Epithelial cell of prostate (primary cell): ENCODE data around the gene PLCH1.

ENCODE experiments used
- DNase-seq: peaks from one replicate; pipeline ENCODE4 v3.0.0-alpha.2; 2011; ENCODE audit warnings: low read depth, low spot score
- H3K27ac ChIP-seq: fragments of 450-650 bp; 2 replicates; pipeline ENCODE4 v1.5.1; 2017; ENCODE audit warnings: mild to moderate bottlenecking

PLCH1 gene

DNA sequence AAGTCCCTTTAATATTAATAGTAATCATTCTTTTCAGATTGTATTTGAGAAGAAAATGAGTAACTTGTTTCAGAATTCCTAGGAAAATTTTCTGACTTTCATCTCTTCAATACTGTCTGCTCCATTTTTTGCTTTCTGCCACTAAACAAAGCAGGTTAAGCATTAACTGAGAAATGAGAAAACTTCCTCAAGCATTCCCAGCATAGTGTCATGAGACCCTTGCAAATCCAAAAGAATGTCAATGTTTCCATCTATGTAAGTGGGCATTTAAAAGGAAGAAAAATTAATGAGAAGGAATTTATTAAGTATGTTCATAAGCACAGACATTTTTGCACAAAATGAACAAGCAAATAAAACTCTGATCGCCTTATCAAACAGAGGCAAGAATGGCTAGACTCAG is 303.4 kb downstream of the PLCH1 start:
- no peak overlapping the region for H3K27ac ChIP-seq
- no peak for DNase-seq

DNA sequence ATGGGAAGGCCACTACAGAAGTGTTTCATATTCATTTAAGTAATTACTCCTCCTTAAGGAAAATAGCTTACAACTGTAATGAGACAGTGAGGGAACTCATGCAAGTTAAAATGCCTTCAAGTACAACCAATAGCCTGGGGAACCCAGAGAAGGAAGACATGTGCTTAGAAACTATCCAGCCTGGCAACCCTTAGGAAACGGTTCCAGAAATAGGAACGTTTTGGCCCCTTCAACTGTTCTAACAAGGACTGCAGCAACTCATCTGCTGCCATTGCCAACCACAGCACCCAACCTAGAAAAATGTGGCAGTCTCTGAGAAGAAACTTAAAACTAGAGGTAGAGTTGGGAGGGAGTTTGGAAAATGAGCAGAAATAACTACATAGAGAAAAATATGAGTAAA is 303.8 kb downstream of the PLCH1 start:
- DNase-seq, result no peak
- H3K27ac ChIP-seq, result no peak overlapping the region

DNA sequence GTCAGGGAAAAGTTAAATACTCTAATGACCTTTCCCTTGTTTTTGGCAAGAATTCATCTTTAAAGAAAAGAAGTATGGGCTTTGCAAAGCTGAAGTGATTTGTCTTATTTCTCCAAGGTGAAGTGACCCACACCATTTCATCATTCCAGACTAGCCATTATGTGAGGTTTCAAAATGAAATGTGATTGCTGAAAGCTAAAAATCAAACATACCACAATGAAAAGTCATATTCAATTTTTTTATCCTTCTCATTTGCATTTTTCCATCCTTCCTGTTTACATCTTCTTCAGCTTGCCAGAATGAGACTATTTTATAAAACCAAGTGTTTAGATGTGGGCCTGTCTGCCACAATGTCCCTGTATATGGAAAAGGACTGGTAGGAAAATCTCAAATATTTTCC is 309.1 kb downstream of the PLCH1 start:
- no peak for DNase-seq
- no peak overlapping the region for H3K27ac ChIP-seq

DNA sequence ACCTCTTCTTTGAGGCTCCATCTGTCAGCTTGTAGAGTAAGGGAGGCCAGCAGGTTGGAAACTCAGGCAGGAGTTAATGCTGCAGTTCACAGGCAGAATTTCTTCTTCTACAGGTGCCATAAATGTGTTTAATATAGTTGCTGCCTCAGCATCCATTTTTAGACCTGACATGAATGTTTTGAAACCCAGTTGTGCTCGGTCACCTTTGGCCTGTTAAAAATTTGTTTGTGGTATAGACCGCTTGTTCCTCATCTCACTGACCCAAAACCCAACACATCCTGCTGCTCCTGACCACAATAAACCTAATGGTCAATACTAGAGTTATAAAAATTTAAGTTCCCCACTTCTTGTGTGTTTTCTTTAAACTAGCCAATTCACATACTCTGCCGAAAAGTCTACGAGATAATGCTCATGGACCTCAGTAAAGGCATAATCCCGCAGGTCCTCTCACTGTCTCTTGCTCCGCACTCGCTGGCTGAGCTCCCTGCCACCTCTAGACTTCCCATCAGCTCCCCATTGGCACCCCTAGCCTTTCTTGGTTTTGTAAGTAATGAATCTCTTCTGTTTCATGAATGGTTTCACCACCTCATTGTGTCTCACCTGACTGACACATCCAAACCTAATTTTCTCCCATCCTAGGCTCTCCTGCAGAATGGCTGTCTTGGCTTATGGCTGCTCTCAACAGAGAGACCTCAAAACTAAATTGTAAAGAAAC is 312.9 kb downstream of the PLCH1 start:
- no peak overlapping the region for H3K27ac ChIP-seq
- DNase-seq, result no peak

DNA sequence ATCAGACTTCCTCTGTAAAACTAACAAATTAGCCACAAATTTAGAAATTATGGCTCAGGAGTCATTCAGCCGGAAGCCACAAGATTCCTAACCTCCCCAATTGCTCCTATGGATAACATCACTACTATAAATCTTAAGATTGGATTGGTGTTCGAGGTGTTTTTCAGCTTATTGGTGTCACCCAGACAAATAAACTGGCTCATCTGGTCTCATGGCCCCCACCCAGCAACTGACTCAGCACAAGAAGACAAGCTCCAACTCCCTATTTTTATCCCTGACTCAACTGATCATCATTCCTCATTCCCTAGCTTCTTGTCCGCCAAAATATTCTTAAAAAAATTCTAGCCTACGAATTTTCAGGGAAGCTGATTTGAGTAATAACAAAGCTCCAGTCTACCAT is 316.3 kb downstream of the PLCH1 start:
- DNase-seq, result no peak
- H3K27ac ChIP-seq, result no peak overlapping the region

DNA sequence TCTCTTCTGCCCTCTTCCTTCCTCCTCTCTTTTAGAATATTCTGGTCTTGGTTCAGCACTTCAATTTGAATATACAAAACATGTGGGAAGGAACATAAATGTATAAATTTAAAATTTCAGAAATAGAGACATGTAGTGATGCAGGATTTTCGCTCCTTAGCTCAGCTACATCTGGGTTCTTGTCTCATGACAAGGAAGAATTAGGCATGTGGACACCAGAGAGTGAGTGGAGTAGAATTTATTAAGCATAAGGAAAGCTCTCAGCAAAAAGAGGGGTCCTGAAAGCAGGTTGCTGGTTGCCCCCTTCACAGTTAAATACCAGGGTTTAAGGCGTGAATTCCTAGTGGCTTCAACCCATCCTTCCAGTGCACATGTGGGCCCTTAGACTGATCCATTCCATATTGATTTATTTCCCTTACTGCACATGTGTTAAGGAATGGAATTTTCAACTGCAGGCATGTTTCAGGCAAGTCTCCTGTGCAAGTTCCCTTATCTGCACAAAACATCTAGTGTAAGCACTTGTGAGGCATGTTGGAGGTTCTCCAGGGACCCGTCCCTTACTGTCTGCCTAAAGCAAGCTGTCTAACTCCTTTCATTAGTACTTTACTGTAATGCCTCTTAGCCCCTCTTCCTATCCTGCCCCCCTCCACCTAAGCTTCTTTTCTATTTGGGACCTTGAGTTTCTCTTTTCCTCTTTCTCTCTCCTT is 318.2 kb downstream of the PLCH1 start:
- DNase-seq, result peak; percentile 45
- no peak overlapping the region for H3K27ac ChIP-seq

DNA sequence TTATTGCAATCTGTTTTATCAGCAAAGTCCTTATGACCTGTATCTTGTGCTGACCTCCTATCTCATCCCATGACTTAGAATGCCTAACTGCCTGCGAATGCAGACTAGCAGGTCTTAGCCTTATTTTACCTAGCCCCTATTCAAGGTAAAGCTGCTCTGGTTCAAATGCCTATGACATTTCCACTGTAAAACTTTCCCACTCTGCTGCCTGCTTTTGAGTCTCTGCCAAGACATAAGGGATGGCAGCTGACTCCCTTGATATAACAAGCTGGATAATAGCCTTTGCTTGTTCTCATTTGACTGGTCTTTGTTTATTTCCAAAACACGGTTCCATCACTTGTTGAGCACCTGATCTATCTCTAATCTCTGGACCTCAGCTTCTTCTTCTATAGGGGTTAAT is 319.5 kb downstream of the PLCH1 start:
- H3K27ac ChIP-seq, result no peak overlapping the region
- no peak for DNase-seq

DNA sequence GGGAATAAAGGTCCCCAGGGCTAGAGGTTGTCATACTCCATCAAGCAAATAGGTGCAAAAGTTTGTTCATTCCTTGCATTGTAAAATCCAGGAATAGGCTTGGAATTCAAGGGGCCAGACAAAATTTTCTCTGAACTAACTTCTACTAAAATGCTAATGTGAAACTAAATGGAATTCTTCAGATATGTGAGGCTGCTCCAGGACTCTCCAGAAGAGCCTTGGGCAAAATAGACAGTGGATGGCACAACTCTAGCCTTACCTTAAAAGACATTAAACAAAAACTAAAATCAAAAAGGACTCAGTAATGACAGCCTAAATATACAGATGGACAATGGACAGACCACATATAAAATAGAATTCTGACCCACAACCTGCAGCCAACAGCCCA is 320.6 kb downstream of the PLCH1 start:
- DNase-seq, result no peak
- no peak overlapping the region for H3K27ac ChIP-seq

DNA sequence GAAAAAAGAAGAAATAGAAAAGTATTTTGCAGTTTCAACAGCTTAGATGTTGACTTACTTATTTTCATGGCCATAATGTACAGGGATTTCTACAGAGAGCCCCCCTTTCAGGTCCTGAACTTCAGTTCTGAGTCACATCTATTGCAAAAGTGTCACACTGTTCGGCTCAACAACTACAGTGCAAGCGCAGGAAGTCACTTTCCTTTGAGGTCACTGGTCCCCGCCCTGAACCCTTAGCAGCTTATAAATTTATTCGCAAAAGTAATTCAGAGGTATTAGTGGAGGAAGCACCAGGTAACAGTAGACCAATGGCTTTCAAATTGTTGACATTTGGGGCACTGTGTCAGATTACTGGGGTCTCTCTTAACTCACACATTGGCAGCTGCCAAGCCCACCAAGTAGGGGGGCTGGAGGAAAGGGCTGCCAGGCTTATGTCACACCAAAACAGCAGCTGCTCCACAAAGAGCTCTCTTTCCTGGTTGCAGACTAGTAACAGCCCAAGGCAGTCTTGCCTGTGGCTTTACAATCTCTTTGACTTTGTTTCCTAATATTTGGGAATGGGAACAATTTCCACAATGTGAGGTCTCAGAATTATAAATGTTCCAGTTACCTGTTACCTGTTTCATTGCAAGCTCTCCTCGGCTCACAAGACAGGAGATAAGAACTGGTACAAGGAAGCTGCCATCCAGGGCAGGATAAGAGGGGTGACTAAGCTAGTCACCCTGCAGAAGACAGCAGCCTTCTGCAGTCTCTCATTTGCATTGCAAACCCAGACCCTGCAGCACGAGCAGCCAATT is 321.1 kb downstream of the PLCH1 start:
- no peak overlapping the region for H3K27ac ChIP-seq
- no peak for DNase-seq

DNA sequence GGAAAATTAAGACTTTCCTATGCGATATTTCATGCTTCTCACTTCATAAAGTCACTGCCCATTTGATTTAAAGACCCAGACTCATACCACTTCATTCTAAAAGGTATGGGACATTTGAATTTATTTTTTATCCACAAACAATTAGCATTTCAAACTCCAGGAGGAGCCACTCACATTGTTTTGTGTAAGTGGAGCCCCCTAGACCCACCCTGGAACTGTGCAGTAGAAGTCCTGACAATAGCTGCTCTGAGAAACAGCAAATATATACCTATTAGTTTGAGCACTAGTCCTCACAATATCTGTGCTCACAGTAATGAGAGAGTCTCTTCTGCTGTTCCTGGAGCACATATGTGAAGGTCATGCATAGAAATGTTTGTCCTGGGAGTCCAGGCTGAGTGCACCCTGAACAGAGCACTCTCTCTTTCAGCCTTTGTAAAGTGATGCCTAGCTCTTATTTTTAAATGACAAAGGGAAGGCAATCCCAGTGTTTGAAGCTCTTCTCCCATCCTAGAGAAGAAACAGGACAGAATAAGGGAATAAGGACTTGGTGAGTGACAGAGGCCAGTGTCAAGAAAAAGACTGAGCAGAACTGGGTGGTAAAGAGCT is 323.9 kb downstream of the PLCH1 start:
- no peak overlapping the region for H3K27ac ChIP-seq
- no peak for DNase-seq

DNA sequence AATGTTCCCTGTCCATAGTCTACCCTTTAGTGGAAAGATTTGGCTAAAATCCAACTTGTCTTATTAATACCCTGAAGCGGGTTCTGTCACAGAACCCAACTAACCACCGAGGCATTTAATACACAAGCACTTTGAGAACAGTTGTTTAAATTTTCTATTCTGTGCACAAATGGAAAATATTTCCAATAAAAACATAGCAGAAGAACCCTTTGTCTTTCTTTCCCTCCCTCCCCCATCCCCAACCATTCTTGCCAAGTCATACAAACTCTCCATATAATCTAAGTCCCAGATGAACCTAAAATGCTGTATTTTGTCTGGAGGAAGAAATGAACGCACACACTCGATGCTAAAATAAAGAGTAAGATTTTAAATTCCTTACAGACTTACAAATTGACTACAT is 324.5 kb downstream of the PLCH1 start:
- no peak for DNase-seq
- no peak overlapping the region for H3K27ac ChIP-seq

DNA sequence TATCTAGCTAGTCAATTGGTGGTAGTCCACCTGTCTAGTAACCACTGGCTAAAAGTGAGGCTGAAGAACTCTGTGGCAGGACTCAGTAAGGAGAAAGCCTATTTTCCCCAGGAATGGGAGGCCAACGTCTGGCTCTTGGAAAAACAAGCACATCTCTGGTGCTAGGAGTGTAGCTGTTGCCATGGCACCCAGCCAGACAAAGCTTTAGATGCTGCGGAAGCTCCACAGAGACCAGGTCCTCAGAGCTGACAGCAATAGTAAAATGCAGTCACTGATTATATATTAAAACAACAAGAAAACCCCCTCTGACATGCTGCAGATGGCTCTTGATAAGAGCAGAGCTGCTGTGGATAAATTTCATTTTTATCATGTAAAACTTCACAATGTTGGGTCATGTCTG is 326.5 kb downstream of the PLCH1 start:
- DNase-seq, result no peak

DNA sequence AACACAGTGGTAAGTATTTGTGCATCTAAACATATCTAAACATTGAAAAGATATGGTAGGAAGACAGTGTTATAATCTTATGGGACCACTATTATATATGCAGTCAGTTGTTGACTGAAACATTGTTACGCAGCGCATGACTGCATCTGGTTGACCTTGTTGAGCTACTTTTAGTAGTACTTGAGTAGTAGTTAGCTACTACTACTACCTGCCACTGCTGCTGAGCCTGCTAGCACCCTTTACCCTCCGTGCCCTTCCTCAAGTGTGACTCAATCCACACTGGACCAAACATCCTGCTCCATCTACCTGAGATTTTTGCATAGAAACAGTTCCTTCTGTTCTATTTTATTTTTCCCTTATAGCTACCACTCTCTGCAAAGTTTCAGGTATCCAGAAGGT is 327.8 kb downstream of the PLCH1 start:
- no peak for DNase-seq
- H3K27ac ChIP-seq, result peak overlapping the region; percentile 62

More for the DNA sequence above, 326.5 kb downstream of the PLCH1 start:
- H3K27ac ChIP-seq, result no peak overlapping the region

DNA sequence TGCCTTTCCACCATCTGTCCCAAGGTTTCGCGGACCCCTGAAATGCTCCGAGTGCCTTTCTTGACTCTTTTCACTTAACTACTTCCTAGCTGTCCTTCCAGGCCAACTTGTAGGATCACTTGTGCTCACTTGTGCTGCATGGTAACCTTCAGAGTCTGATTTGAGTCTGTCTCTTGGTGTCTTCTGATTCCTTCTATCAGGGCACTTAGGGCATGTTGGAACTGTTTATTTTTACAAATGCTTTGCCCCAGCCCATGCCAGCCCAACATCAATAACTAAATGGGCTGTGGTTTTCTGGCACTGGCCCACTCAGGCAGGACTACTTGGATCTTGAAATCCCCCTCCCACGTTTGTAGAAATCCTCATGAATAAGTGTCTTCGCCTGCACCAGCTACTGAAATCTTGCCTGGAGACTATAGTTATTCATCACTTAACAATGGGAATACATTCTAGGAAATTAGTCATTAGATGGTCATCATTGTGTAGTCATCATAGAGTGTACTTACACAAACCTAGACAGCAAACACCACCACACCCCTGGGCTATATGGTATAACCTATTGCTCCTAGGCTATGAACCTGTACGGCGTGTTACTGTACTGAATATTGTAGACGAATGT is 328.3 kb downstream of the PLCH1 start:
- DNase-seq, result peak; percentile 91
- peak overlapping the region; percentile 62 for H3K27ac ChIP-seq

DNA sequence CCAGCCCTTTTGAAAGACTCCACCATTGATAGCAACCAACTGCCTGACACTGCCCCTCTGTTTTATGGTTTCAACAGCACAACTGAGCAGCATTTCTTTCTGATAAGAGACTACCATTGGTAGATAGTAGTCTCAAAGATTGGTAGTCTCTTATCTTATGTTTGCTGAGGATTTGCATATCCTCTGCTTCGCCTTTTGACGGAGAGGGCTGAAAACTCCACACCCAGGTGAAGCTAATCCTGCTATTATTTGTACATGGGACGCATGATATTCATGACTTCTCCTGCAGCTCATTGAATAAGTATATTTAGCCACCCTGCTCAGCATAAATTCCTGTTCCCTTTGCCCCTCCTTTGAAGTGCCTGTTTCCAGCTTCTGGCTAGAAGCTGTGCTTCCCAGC is 332.0 kb downstream of the PLCH1 start:
- DNase-seq, result no peak
- no peak overlapping the region for H3K27ac ChIP-seq

DNA sequence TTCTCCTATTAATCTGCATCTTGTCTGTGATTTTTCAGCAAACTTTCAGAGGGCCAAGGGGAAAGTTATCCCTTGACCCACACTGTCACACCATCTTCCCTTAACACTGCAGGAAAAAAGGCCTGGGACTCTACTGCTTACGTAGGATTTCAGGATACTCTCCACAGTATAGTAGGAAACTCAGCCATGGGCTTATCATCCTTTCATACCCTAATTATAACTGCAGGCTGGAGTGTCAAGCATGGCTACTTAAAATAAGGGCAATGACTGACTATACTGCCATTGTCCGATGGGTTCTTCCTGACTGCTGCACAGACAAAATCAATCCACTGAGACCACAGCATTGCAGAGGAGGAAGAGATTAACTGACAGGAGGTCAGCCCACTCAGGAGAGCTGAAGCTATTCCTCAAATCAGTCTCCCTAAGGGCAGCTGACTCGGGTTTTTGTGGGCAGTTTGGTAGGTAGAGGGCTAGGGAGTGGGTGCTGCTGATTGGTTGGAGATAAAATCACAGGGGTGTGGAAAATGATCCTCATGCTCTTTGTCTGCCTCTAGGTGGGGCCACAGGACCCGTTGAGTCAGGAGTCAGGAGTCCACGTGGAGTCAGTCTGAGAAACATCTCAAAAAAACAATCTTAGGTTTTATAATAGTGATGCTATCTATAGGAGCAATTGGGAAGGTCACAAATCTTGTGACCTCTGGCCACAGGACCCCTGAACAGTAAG is 333.2 kb downstream of the PLCH1 start:
- H3K27ac ChIP-seq, result no peak overlapping the region
- DNase-seq, result no peak

DNA sequence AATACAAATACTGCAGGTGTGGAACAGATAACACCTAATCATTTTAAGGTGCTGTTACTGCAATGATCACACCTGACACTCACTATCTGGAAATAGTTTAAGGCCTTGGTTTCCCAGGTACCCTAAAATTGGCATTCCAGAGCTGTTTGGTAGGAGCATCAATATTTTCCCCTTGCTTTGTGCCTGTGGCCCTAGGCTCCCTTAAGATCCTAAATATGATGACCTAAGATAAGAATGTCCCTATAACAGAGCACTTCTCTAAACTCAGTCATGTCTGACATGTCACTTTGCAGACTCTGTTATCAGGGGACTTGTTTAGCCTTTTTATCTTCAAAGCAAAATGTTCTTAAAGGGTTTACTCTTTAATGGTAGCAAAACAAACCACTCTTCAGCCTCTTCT is 335.5 kb downstream of the PLCH1 start:
- no peak for DNase-seq
- H3K27ac ChIP-seq, result no peak overlapping the region

DNA sequence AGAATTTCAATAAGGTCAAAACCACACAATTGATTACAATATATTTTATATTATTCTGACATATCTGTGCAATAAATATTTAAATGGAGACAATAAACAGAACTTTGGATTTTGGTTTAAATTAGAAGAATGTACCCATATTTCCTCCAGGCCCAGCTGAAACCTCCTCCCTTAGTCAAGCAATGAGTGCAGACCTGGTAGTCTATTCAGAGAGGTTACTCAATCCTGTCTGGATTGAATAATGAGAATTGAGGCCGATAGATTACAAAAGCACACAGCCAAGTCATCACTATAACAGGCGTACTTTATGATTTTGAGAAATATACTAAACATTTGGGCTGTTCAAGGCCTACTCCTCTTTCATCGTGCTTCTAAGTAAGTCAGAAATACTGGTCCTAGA is 336.9 kb downstream of the PLCH1 start:
- peak overlapping the region; percentile 5 for H3K27ac ChIP-seq
- no peak for DNase-seq

DNA sequence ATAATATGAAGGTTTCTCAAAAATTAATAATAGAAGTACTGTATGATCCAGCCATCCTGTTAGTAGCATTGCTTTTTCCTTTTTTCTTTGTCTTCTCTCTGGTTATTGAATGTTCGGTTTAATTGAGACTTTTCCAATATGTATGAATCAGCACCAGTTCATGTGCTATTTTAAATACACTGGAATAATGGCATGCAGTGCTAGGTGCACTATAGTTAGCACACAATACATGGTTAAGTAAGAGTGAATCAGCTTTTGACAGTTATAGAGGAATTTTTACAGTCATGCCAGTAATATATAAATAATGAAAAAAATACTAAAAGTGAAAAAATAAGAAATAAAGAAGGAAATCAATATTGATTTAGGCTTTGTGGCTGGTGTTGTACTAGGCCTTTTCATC is 337.5 kb downstream of the PLCH1 start:
- peak overlapping the region; percentile 5 for H3K27ac ChIP-seq

DNA sequence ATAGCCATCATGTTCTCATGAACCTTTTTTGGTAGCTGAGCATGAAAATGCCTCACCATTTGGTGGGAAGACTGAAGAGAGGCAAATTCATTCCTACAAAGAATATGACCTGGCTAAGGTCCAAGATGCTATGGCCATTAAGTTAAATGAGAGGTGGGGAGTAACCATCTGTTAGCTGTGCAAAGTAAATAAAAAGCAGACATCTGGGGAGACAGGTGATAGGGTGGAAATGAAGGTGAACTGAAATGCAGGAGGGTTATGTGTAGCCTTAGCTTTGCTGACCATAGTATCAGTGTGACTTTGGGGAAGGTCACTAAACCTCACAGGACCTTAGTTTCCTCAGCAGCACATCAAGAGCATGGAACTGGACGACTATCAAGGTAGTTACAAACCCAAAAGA is 340.4 kb downstream of the PLCH1 start:
- DNase-seq, result no peak
- H3K27ac ChIP-seq, result no peak overlapping the region

More for the DNA sequence above, 337.5 kb downstream of the PLCH1 start:
- DNase-seq, result no peak
